Fibroblast of skin of scalp (primary cell): ENCODE results near the gene DNAH6.

Experiments
- DNase-seq: peaks from one replicate; pipeline ENCODE4 v3.0.0-alpha.2; 2013

DNAH6 gene

GRCh38 chr2:84805250-84805958, 289.1 kb downstream of the DNAH6 start:
- DNase-seq, result no peak

- peak; percentile 98 for DNase-seq
These were observed 290.8 kb downstream of the DNAH6 start for GRCh38 chr2:84807063-84807485.

GRCh38 chr2:84808279-84808678, 292.0 kb downstream of the DNAH6 start:
- no peak for DNase-seq

DNA sequence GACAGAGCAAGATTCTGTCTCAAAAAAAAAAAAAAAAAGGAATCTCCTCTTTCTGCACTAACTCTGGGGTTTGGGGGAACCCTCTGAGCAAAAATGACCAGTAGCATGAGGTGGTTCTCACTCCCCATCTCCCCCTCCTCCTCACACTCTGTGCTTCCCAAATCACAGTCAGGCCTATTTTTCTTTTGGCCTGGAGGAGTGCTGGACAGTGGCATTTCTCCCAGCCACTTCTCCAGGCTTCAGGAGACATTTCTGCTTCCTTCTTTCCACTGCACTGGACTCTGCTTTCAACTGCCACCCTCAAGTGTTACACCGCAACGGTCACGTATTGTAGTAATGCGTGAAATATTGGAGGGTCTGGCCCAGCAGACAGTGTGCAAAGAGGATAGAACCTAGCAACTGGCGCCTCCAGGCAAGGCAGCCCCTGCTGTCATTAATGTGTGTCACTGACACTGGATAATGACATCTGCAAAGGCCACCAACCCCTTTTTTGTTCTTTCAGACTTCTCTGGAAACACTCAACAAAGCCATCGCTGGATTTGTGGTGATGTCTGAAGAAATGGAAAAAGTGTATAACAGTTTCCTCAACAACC, 295.6 kb downstream of the DNAH6 start:
- no peak for DNase-seq

DNA sequence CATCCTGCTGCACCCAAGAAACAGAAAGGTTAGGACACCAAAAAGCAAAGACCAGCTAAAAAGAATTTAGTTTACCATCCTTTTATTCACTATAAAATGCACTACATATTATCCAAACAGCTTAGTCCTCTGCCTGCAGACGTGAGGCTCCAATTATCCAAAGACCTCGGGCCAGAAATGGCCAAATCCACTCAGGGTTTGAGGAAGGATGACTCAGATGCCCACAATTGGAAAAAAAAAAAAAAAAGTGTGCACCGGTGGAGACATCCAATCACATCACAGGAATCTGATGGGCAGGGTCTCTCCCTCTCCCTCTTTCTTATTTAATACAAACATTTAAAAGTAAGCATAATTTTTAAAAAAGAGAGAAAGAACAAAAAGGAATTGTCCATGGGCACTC, 298.8 kb downstream of the DNAH6 start:
- no peak for DNase-seq

GRCh38 chr2:84816426-84817026, 300.2 kb downstream of the DNAH6 start:
- no peak for DNase-seq

GRCh38 chr2:84817239-84817655, 300.9 kb downstream of the DNAH6 start:
- DNase-seq, result no peak

DNA sequence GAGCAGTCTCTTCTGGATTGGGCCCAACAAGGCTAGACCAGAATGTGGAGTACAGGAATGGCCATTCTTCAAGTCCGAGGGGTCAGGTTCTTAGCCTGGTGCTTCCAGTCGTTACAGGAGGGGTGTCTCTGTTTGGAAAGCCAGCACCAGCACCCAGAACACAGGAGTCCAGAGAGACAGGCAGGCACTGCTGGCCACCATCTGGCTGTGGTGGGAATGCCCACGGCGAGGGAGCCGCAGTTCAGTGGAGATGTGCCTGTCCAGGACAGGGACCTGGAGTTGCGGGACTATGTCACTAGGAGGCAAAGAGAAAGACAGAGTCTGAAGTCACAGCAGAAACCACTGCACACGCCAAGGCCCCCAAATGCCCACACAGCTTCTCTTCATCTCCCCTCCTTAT, 305.5 kb downstream of the DNAH6 start:
- no peak for DNase-seq

GRCh38 chr2:84823229-84823628, 306.9 kb downstream of the DNAH6 start:
- no peak for DNase-seq

DNA sequence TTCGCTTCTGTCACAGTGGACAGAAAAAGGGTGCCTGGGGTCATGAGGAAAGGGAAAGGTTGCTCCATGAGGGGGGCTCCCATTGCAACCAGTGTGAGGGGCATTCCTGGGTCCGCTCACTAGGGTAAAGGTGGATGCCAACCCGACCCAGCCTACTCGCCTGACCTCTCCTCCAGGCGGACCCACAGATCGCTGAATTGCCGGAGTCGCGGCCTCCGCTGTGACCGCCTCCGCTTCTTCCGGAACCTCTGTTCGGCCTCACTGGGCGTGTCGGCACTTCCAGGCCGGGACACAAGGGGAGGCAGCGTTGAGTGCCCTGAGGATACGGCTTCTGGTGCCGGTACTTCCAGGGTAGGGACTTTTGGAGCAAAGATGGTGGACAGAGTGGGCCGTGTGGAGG, 307.5 kb downstream of the DNAH6 start:
- no peak for DNase-seq

DNA sequence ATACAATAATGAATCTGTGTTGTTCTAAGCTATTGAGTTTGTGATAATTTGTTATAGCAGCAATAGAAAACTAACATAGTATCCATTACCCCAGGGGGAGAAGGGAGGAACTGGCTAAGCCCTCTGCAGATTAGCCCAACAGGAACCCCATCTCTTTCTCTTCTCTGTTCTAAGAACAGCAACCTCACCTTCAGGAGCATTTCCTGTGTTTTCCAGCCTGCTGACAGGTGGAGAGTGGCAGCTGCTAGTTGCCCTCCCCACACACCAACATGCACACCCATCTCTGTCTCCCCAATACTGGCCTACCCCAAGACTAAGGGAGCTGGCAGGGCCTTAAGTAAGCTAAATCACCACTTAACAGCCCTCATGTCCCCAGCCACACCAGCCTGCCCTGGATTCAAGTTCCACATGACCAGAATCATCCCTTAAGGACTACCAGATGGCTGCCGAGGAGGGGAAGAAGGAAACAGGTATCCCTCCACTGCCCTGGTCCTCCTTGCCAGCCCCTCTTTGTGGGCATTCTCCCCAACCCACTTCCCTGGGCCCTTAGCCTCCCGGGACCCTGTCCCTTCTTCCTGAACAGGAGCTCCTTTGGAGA, 311.8 kb downstream of the DNAH6 start:
- no peak for DNase-seq

DNA sequence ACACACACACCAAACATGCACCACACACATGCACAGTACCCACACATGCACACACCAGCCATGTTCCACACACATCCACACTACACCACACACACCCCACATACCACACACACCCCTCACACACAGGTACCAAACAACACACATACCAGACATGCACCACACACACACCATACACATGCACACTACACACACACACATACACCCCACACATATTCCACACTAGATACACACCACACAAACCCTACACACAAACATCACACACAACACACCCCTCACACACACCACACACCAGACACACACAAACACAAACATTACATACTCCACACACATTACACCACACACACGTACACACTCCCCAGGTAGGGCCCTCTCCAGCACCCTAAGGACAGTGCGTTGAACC, 313.4 kb downstream of the DNAH6 start:
- no peak for DNase-seq

DNA sequence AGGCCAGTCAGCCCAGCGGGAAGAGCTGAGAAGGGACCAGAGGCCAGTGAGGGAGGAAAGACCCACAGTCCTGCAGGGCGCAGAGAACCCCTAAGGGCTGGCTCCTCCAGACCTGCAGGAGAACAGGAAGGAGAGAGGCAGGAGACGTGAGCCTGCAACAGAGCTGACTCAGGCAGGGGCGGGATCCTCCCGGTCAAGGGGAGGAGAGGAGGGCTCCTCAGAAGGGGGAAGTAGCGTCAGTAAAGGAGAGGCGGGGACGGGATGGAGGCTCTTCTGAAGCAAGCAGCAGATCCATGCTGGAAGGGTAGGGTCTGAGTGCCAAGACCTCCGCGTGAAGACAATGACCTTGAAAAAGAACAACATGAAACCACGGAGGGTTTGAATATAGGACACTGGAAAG, 313.8 kb downstream of the DNAH6 start:
- peak; percentile 12 for DNase-seq

DNA sequence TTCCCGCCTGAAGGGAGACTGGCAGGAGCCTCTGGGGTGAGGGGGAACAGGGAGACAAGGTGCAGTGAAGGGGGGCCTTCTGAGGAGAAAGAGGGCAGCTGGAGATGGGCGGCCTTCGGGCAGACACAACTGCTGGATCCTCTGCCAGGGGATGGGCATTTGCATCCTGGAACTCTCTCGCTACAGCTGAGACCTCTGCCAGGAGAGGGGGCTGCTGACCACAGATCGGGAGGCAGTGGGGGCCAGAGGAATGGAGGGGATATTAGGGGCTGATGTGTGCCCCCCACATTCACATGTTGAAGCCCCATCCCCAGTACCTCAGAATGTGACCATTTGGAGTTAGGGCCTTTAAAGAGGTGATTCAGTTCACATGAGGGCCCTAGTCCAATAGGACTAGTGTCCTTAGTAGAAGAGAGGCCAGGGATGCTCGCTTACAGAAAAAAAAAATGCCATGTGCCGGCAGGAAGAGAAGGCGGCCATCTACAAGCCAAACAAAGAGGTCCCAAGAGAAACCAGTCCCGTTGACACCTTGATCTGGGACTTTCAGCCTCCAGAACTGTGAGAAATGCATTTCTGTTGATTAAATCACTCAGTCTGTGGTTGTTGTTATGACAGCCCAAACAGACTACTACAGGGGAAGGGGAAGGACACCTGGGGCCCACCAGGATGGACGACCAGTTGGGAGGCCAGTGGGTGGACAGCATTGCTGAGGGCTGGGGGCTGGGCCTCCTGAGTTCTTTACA, 314.6 kb downstream of the DNAH6 start:
- no peak for DNase-seq

GRCh38 chr2:84832772-84833461, 316.6 kb downstream of the DNAH6 start:
- DNase-seq, result peak; percentile 20

- DNase-seq, result no peak
These were observed 317.3 kb downstream of the DNAH6 start for GRCh38 chr2:84833481-84834150.

DNA sequence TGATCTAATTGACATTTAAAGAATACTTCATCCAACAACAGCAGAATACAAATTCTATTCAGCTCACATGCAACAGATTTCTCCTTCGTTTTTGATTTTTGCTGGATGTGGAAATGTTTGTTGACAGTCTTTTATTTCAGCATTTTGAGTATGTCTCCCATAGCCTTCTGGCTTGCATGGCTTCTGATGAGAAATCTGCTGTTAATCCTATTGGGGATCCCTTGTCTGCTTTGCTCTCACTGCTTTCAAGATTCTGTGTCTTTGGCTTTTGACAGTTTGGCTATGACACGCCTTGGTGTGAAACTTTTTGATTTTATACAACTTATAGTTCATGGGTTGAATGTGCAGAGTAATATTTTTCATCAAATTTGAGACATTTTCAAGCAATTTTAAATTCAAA, 319.9 kb downstream of the DNAH6 start:
- DNase-seq, result no peak

DNA sequence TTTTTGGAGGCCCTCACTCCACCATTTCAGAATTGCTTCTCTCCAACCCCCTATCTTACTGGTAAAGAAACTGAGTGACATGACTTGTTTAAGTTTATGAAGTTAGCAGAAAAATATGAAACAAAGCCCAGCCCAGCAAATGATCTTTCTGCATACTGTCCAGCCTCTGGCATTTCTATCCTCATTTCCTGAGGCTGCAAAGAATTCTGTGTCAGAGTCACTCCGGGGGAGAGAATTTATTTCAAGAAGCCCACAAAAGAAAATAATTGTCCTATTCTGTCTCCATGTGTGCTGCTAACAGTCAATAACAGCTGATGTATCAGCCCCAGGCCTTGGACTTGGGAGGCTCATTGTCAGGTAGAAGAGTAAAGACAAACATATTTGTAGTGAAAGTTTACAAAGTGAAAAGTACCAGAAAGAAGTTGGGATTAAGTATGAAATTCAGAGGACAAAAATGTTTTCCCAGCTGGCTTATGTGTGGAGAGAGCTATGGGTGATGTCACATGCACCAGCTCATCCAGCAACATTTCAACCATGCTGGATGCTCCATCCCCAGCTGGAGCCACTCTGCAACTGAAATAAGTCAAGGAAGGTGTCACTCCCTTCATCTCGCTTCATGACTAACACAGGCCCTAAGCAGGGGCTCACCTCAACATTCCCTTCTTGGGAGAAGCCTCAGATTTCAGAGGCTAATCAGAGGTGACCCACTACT, 322.3 kb downstream of the DNAH6 start:
- DNase-seq, result peak; percentile 46

DNA sequence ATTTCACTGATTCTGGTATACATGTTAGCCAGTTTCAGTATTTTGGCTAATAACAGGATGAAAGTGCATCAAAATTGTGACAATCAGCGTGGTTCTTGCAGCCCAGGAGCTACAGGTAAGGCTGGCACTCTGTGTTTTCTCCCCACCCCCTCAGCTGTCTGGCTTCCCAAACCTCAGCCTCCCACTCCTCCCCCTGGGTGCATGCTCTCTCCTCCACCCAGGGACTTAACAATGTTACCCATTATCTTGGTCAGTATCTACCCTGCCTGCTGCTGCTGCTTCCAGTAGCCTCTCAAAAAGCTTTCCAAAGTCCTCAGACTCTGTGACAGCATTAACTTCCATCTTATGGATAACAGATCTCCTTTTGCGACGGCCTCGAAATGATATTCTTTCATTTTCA, 323.6 kb downstream of the DNAH6 start:
- DNase-seq, result no peak

- DNase-seq, result peak; percentile 9
These were observed 324.0 kb downstream of the DNAH6 start for GRCh38 chr2:84840306-84840705.

- no peak for DNase-seq
These were observed 325.3 kb downstream of the DNAH6 start for GRCh38 chr2:84841577-84841976.
